Activated CD8-positive, alpha-beta memory T cell treated with anti-CD3 and anti-CD28 coated beads for 24 hours (primary cell): ENCODE data around the gene SDK1.
A peak's percentile ranks its signal among the peaks of the same experiment; 100 is the strongest.

Source experiments
- DNase-seq: peaks from one replicate; pipeline ENCODE4 v3.0.0-alpha.2; 2020

SDK1 gene

GRCh38 chr7:4001742-4002141, 700.7 kb downstream of the SDK1 start:
- no peak for DNase-seq

DNA sequence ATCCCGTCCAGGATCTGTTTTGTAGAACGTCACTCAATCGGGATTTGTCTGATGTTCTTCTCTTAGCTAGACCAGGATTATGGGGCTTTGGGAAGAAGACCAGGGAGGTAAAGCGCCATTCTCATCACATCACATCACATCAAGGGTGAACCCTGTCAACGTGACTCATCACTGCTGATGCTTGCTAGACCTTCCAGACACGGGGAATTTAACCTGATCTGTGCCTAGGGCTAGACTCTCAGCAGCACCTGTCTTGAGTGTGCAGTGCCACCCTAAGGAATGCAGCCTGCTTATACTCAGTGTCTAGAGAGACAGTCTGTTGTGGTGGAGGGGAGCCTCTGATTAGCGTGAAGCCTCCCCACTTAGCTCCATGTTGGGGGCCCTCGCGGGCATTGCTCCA, 702.5 kb downstream of the SDK1 start:
- DNase-seq = no peak

DNA sequence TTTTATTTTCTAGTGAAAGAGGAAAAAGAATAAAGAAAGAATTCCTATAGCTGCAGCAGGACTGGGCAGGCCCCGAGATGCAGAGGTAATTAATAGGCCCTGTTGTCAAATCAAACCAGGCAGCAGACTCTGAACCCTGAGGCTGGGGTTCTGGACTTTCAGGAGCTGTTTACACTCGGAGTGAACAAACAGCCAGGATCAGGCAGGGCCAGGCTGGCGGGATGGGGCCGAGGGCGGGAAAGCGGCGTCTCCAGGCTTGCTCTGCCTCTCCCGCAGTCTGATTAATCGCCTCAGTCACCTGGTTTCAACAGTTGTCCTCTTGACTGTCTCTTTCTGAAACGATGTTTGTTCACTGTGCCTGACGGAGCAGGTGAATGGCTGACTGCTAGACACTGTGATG, 705.6 kb downstream of the SDK1 start:
- no peak for DNase-seq

DNA sequence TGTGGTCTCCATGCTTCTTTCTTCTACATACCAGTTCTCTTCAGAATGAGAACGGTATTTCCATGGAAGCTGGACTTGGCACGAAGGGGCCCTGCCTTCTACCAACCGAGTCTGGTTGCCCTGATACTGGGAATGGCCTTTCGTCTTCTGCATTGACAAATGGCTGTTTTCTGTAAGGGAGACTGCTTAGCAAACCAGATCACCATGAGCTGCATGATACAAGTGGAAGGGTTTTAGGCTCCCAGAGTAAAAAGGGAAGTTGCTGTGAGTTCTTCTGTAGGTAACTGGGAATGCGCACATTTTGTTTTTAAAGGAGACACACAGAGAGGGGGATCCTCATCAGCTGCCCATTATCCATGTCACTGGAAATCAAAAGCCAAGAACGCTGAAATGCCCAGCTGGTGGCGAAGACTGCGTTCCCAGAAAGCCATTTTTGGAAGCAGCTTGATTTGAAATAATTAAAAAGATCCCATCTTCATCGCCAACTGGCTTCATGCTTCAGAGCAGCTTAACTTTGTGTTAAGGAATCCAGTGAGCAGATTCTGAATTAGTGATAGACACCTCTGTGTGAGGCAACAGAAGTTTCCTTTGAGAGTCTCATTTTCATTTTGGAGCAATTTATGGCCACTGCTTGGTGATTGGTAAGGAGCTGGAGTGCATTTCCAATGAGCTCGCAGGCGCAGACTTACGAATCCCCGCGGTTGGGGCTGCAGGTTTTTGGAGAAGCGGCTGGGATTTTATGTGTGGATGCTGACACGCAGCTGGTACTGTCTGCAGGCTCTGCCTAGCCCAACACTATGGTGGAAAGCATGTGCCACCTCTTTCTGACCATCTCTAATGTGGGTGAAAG, 708.4 kb downstream of the SDK1 start:
- DNase-seq = no peak

DNA sequence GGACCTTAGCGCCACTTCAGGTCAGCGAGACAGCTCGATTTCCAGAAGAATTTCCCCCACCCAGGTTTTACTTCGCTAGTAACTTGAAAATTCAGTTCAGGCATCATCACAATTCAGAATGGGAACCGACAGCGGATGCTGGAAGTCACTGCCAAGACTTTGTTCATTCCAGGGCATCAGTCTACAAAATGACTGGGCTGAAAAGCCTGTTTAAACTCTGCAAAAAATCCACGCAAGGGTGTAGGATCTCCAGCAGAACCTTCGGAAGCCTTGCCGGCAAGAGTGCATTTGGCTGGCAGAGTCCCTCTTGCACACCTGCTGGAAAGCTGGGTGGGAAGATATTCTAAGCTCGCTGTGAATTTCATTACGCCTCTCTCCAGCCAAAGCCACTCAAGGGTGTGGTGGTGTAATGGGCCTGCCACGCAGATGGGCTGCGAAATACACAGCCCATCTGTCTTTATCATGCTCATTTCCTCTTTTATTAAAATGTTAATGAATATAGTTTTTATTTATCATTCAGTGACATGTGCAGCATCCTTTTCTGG, 709.1 kb downstream of the SDK1 start:
- DNase-seq = no peak

DNA sequence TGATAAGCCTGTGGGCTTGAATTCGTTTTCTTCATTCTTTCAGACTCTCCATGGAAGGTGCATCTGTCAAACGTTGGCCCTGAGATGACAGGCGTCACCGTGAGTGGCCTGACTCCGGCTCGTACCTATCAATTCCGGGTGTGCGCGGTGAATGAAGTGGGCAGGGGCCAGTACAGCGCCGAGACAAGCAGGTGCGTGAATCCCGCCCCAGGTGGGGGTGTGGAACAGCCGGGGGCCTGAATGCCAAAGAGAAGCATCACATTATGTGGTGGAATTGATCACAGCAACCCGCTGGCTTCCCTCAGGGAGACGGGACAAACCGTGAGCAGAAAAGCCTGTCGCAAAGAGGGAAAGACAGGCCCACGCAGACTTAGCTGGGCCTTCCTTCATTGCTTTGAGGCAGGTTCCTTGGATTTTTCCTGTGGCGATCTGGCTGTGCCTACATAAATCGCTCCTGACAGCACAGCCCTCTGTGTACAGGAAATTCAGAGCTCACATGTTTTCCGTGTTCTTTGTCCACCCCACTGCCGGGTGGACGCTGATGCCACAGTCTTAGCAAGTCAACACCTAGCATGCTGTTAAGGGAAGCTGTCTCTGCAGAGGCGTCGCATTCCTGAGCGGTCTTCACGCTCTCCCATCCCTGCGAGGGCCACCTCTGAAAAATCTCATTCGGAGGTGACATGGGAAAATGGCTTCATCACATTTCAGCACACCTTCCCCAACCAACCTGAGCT, 710.0 kb downstream of the SDK1 start:
- DNase-seq = peak; percentile 33

- DNase-seq = peak; percentile 35
These were observed 712.7 kb downstream of the SDK1 start for GRCh38 chr7:4013793-4014192.

GRCh38 chr7:4014346-4015050, 713.4 kb downstream of the SDK1 start:
- DNase-seq = no peak

- no peak for DNase-seq
These were observed 714.3 kb downstream of the SDK1 start for GRCh38 chr7:4015371-4015770.

DNA sequence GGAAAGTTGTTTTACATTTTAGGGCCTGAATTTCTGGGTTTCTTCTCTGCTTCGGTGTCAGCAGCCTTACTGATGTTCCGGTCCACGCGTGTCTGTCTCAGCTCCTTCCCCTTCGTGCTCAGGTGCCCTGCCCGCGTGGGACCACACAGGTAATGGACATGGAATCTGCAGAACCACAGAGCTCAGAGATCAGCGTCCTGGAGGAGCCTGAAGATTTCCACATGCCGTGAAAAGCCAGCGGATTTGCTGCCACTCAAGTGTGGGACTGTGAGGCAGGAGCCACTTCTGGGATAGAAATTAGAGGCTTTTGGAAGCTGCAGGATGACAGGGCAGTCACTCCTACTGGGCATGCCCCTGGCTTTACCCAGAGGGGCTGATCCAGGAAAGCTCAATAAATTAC, 714.9 kb downstream of the SDK1 start:
- DNase-seq = no peak

DNA sequence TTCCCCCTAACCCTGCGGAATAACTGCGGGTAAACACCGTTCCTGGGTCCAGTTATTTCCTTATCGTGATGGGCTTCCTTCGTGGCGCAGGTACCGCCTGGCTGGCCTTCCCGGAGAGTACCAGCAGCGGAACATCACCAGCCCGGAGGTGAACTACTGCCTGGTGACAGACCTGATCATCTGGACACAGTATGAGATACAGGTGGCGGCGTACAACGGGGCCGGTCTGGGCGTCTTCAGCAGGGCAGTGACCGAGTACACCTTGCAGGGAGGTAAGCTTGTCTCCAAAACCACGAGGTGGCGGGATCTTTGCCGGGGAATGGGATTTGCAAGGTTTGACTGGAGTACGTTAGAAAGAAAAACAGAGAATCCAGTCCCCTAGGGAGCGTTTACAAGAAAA, 716.0 kb downstream of the SDK1 start:
- no peak for DNase-seq

GRCh38 chr7:4017785-4018184, 716.7 kb downstream of the SDK1 start:
- DNase-seq = no peak

GRCh38 chr7:4018601-4019316, 717.7 kb downstream of the SDK1 start:
- no peak for DNase-seq

DNA sequence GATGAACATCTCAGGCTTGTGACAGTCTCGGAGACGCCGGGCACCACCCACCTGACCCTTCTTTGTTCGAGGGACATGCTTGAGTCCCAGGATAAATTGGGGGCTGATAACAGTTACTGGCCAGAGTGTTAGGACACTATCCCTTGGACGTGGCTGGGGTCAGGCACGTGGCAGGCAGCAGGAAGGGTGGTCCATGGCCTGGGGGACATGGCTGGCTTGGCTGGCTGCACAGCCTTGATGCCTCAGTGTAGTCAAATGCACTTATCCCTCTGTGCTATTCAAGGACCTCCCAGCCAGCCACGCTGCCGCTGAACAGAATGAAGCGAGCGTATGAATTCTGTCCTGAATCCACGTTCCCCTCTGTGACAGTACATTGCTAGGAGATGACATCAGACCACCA, 719.0 kb downstream of the SDK1 start:
- DNase-seq = no peak

DNA sequence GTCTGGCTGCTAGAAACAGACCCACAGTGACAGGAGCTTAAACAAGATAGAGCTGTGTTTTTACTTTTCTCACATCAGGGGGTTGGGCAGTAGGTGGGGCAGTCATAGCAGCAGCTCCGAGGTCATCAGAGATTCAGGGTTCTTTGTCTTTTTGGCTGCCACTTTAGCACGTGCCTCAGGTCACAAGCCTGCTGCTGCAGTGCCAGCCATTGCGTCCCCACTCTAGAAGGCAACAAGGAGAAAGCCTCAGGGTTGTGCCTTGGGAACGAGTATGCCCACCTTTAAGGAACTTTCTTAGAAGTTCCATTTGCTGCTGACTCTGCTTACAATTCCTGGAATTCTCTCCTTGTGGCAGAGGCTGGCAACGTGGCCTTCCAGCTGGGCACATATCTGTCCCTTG, 720.4 kb downstream of the SDK1 start:
- no peak for DNase-seq

DNA sequence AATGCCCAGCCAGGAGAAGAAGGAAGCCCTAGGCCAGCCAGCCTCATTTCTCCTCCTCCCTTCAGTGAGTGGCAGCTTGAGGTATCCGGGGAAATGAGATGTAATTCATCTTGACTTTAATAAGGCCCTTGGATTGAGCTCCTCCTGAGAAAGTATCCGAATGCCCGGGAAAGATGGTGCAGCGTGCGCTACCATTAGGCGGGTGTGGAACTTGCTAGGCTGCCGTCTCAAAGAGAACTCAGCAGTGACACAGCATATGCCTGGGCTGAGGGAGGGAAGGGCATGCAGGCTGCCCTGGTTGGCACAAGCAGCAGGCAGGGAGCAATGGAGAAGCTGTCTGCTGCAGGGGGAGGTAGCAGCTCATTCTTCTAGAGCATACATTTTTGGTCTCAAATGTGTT, 721.2 kb downstream of the SDK1 start:
- no peak for DNase-seq

- DNase-seq = no peak
These were observed 722.5 kb downstream of the SDK1 start for GRCh38 chr7:4023502-4023901.

DNA sequence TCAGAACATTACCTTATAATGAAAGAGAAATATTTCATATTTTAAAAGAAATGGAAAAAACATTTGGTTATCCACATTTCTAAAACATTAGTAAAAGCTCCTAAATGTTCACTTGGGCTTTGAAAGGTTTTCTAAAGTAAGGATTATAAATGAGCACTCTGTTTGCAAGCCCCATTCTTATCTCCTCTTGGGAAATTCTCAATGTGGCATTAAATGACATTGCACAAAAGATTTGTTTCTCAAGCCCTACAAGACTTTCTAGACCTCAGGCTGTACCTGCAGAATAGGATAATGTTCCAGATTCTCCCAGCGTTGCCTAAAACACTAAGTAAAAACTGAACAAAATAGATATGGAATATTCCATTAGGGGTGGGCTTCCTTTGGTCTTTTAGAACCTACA, 723.1 kb downstream of the SDK1 start:
- DNase-seq = no peak

DNA sequence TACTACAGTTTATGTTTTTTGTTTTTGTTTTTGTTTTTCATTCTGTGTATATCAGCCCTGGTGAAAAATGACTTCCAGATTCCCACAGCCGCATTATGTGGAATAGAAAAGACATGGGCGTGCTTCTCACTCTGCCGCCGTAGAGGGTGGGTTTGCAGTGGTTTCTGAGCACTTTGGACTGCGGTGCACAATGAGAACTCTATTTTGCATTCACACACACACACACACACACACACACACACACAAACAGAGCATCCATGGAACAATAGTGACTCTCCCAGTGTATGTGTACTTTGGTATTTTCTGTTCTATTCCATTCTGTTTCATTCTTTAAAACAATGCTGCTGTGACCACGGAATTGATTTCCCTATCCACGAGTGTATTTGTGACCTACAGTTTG, 723.8 kb downstream of the SDK1 start:
- no peak for DNase-seq

DNA sequence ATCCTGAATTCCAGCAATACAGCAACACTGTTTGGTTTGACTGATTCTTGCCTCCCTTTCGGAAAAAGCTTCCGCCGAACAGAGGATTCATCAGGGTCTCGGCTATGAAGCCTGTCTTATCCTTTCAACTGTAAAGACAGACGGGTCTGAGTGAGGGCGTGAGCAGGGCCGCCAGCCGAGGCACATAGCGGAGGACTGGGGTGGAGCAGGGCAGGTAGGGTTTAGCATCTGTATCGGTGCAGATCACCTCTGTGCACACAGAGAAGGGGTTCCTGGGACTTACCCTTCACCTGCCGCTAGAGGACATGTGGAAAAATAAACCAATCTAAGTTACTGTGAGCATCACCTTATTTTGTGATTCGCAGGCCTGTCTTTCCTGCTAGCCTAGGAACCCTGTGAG, 724.2 kb downstream of the SDK1 start:
- DNase-seq = no peak

GRCh38 chr7:4025694-4026615, 724.9 kb downstream of the SDK1 start:
- DNase-seq = no peak
